Stimulated activated CD4-positive, alpha-beta T cell treated with anti-CD3 and anti-CD28 coated beads, Interleukin-1b, Interleukin-23, amount 100 ng/mL, for 48 hours (primary cell): ENCODE data around the gene SSBP3.

ENCODE experiments used
- DNase-seq: peaks from one replicate; pipeline ENCODE4 v3.0.0-alpha.2; 2020

The SSBP3 gene

DNA sequence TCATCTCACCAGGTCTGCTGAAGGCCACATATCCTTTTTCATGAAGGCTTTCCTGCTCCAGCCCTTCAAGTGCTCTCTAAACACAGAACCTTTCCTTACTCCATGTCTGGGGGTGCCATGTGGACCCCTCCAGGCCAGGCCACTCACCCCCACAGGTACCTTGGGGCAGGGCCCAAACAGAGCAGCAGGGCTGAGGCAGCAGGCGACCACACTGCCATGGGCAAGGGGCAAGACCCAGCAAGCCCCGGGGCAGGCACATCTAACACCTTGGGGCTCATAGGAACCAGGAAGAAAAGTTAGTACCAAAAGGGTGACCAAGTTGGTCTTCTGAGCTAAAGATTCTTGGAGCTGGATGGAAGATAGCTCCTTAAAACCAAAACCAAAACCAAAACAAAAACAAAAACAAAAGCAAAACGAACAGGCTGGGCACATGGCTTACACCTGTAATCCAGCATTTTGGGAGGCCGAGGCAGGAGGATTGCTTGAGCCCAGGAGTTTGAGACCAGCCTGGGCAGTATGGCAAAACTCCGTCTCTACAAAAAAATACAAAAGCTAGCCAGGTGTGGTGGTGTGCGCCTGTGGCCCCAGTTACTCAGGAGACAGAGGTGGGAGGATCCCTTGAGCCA lies 142.5 kb downstream of the SSBP3 start:
- DNase-seq: no peak

DNA sequence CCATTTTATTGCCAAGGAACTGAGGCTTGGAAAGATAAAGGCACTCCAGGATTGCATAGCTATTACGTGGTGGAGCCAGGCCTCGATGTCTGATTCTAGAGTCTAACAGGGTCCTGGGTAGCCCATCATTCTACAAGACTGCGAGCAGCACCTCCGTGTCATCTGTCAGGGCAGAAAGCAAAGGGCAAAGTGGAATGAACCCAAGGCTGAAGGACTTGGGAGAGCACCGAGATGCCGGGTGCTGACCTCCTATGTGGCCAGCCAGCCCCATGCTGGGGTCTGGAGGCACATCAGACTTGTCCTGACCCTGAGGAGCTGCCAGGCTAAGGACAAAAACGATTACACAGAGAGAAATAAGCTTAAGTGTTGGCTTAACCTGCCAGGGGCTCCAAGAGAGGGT lies 143.9 kb downstream of the SSBP3 start:
- no peak for DNase-seq

DNA sequence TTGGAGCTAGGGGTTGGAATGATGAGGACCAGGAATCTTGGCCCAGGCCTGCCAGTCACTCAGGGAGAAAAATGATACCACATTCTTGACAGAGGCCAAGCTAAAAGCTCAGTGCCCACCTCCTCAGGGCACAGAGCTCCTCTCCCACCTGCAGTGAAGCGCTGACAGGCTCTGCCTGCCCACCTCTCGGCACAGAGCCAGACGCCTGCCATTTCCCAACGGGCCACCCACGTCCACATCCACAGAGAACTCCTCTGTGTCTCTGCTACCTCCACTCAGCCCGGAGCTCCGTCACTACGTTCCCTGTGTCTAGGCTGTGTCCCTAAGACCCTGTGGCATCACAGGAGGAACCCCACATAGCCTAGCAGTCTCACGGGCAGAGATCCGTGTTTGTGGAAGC lies 145.4 kb downstream of the SSBP3 start:
- DNase-seq: no peak

DNA sequence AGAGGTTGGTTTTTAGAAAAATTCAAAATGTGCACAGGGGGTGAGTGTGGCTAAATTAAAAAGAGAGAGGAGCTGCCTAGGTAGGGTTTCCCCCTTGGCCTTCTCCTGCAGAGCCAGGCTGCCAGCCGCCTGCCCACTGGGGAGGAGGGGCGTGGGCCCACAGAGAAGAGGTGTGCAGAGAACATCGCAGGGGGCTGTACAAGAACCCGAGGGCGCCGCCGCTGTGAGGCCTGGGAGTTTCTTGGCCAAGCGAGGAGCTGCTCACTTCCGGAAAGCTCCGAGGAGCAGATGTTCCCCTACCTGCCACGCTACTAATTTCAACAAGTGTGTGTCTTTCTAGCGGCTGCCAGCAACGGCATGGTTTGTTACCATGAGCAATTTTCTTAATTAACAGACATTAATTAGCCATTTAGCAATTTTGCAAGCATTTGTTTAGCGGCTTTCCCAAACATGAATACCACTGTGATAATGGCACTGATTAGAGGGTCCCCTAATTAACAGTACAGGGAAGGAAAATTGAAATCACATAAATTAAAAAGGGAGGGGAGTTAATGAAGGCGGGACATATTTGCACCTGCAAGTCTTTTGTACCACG lies 146.6 kb downstream of the SSBP3 start:
- DNase-seq: no peak

DNA sequence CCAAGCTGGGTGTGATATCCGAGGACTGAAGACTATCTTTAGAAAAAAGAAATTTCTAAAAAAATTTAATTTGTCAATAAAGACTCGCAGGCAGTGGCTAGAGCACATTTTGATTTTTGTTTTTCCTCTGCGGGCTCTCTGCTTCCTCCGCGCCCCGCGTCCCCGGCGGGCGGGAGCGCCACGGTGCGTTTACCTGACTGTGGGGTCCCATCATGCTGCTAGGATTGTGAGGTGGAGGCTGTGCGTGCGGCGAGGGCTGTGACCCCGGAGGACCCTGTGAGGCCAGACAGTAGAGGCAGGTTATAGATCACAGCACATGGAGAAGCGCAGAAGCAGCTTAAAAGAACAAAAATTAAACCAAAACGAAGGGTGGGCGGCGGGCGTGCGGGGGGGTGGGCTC lies 148.3 kb downstream of the SSBP3 start:
- no peak for DNase-seq

DNA sequence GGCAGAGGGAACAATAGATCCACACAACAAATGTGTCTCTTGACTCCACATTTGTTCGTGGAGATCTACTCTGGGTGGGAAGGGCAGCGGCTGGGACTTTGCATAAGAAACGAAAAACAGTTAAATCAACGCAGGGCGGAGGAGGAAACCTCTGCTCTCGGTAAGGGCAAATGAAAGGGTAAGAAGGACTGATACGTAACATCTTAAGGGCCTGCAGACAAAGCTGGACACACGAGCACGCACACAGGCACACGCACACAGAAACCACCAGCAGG lies 148.9 kb downstream of the SSBP3 start:
- no peak for DNase-seq

DNA sequence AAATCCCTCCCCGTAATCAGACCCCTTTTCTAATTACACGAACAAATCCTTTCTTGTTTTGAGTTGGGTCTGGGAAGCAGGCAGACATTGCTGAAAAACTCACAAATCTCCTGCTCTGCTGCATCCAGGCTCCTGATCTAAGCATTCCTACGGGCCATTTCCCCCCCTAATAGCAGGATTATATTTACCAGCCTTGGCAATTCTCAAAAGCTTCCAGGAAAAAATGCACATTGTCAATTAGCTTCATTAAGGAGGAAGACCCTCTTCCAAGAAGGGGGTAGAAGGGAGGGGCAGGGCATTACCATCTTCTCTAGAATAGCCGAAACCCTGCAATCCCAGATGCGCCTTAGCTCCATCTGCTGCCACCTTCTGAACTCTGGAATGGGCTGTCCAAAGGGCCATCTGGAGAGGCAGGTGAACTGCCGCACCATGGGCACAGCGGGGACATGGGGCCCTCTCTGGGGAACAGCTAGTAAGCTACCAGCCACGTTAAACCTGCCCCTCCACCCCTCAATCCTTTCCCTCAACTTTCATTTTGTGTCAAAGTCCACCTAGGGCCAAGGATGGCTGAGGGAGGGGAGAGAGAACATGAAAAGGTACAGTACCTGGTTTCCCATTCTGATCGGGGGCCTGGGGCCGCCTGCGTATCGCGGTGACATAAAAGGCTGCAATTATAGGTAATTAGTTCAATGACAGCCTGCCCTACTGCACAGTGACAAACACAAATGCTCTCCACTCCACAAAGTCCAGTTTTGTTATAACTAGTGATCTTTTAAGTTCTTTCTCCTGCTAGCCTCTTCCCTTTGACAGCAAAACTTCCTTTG lies 149.5 kb downstream of the SSBP3 start:
- DNase-seq: no peak

DNA sequence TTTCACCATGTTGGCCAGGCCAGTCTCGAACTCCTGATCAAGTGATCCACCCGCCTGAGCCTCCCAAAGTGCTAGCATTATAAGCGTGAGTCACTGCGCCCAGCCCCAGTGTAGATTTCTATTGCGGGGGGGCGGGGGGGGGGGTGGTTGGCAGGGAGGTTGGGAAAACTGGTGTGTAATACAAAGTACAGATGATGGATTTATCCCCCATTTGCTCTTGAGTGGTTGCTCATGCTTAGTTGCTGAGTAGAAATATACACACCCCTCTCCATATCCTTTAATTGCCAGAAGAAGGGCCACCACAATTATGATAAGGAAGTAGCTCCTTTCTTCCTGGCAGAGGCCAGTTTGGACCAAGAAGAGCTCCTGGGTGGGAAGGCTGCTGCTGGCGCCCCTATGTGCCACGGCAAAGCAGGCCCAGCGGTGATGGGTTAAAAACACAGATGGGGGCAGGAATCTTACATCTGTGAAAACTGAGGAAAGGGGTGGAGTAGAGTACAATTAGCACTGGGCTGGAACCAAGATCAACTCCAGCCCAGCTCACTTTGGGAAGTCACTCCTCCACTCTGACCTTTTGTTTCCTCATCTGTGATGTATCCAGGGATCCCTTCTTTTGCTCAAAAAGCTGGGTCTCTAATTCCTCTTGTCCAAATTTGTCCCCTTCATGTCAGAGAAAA lies 151.0 kb downstream of the SSBP3 start:
- no peak for DNase-seq

DNA sequence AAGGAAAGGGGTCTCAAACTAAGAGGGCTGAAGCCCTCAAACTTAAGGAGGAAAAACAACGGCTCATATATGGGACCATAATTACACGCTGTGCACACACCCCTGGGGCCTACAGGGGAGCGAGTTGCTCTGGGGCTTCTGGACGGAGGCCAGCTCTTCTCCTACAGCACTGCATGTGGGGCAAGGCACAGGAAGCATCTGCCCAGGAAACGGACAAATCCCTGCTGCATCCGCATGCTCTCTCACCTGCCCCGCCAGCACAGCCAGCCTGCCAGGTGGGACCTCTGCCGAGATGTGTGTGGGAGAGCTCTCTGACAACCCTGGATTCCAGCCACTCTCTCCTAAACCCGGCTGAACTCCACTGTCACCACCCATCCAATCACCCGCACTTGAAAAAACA lies 152.1 kb downstream of the SSBP3 start:
- no peak for DNase-seq

DNA sequence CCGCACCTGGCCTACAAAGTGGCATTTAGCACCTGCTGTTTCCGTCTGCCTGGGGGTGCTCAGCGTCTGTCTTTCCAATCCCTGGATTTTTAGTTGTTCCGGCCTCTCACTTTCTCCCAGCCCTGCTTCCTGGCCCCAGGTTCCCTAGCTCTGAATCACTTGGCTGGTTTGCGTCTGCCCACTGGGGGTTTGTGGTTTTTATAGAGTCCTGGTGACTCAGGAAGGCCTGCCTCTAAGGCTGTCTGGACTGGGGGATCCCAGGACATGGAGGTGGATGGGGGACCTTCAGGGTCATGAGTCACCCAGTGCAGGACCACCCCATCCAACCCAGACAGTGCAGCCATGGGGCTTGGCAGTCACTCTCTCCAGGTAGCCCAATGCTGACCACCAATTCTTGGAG lies 152.7 kb downstream of the SSBP3 start:
- no peak for DNase-seq

DNA sequence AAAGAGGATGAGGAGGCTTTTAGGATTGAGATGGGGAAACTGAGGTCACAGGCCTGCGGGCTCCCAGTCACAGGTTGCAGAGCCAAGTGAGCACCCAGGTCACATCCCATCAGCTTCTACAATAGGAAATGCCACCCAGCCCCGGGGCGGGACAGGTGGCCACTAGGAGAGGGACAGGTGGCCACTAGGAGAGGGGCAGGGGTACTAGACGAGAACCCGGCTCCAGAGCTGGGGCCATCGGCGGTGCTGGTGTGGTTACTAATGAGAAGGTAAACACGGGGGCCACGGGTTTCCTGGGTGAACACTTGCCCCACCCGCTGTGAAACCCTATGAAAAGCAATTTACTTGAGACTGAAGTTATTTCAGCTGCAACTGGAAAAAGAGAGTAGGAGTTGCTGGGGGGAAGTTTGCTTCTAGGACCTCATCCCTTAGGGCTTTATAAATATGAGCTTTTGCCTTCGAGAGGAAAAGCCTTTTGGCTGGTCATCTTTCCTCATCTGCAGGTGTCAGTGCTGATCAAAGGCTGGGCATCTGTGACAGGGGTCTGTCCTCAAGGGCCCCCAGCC lies 153.7 kb downstream of the SSBP3 start:
- no peak for DNase-seq

DNA sequence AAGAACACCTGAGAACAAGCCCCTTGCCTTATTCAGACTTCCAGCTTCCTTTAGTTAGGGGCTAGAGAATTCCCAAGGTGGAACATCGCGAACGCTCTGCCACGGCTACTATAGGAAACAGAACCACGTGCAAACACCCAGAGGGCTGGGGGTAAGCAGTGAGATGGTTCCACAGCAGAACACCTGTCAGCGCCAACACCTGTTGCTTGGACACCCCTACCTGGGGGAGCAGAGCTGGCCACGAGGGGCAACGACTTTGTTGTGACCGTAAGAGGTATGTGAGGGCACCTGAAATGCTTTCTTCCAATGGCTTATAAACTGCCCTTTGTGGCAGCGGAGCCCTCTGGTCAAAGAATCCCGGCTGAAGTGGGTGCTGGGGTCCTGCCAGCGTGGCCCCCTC lies 155.5 kb downstream of the SSBP3 start:
- no peak for DNase-seq

DNA sequence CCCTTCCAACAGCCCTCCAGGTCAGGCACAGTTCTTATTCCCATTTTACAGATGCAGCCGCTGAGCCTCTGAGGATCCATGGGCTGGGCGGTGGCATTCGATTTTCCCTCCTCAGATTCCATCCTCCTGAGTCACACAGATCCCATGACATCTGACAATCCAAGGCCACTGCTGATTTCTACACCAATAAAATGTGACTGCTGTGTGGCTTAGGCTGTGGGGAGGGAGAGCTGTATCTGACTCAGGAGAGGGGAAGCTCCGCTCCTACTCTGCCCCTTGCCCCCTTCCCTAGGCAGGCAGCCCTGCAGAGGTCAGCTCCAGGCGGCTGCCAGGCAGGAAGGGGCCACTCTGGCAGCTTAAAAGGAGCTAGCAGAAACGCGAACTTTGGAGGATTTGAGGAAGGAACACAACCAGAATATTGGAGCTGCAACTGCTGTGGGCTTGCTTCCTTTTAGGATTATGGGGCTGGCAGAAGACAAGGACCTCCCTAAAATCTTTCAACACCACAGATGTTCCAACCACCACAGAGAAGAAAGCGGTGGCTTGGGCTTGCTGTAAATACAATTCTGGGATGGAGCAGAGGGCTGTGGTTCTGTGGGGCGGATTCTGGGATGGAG lies 156.3 kb downstream of the SSBP3 start:
- no peak for DNase-seq

DNA sequence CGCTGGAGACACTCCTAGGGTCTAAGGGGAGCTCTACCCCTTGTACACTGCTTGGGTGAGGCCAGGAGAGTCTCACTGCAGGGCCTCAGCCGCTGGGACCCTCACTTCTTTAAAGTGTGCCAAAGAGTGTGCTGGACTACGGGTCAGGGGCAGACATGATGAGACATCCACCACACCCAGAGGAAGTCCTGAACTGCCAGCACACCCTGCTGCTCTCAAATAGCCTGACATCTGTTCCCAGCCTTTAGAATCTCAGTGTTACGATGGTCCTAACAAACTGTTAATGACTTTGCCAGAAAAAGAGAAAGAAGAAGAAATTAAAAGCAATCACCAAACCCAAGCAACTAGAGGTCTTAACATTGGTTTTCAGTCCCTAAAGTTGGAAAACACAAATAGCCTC lies 157.2 kb downstream of the SSBP3 start:
- no peak for DNase-seq

DNA sequence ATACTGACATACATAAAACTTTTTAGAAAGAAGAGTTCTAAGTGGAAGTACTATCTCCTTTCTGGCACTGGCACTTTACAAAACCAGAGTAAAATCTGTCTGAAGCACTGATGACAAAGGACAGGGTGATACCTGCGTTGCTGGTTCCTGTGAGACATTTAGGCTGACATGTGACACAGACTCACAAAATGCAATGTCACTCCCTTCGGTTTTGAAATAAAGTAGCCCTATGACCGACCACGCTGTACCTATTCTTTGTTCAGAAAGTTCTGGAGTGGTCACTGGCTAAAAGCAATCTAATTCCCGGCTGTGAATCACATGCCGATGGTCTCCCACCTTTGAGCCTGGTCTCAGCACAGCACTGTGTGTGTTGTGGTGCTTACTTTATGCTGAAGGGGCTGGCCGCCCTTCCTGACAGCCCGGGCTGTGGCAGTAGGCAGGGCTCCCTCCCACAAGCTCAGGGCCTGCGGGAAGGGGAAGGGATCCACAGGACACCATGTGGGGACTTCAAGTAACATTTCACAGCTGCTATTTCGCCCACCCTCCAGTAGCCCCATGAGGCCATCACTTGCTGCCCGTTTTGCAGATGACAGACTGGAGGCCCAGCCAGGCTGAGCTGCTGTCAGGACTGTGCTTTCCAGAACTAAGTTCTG lies 158.2 kb downstream of the SSBP3 start:
- no peak for DNase-seq

DNA sequence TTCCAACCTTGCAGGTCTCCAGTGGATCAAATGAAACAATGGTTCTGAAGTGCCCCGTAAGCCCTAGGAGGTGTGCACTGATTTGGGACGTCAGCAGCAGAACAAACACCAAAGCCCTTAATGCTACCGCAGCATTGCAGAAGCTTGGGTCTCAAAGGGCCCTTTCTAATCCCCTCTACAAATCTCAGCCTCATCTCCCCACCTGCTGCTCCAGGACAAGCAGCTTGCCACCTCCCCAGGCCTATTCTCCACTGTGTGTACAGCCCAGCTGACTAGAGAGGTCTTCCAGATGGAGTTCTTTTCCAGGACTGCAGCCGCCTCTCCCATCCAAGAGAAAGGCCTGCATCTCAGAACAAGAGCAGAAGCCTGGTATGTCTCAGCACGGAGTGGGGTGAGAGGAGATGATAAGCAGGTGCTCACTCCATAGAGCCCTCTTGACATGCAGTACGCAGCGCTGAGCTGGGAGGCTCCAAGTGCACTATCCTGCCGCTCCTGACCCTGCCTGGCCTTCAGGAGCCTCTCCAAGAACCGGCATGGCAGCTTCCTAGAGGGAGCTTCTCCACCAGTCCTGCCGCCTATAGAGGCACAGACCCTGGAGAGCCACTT lies 160.0 kb downstream of the SSBP3 start:
- no peak for DNase-seq

DNA sequence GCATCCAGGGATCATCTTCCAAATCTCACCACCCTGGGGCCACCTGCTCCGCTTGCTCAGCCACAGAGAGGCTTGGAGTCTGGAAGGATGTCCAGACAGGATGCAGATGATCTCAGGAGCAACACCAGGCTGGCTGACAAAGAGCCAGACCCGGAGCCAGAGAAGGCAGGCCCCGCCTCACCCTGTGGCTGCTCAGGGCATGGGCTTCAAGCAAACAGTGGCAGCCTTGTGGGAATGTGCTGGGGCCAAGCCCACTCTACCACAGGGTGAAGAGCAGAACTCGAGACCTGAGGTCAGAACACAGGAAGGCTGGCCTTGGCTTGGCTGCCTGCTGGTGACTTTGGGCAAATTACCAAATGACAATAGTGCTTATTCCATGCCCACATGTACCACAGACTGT lies 160.7 kb downstream of the SSBP3 start:
- no peak for DNase-seq

DNA sequence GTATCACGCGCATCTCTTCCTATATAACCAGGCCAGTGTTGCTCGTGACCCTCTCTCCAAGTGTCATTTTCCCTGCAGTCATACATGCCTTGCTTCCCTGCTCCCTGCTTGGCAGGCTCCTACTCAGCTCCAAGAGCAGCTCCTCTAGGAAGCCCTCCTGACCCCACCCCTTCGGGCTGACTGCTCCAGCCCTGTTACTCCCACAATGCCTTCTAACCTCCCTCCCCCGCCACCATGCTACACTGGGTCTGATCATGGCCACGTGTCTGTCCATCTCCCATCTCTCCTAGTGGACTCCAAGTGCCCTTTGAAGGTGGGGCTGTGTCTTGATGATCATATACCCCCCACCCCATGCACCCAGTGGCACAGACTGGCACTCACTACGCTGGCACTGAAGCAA lies 161.5 kb downstream of the SSBP3 start:
- DNase-seq: no peak

DNA sequence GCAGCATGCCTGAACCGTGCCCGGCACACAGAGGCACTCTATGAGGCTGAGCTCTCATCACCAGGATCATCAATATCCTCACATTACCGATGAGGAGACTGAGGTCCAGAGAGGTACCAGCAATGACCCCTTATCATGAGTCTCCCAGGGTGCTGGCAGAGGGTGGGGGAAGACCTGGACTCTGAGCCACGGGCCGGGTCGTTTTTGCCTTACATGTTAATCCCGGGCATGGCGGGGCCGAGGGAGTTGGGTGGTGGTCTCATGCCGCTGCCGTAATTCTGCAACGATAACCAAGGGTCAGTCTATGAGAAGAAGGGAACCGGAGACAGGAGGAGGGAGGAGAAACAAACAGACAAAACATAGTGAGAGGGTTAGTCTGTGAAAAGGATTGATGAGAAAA lies 163.2 kb downstream of the SSBP3 start:
- no peak for DNase-seq

DNA sequence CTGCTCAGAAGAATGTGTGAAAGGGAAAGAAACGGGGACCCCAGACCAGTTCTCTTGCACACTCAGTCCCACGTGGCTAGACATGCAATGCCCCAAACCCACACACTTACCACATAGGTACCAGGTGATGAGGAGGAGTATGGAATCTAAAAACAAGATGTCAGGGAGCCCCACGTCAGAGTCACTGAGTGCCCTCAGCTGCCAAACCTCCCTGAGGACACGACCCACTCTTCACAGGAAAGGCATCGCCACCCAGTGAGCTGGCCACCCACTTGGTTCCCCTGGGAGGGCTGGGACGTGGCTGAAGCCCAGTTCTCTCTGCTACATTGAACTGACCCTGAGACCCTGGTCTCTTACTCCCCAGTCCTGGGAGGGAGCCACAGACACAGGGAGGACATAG lies 164.8 kb downstream of the SSBP3 start:
- DNase-seq: no peak

DNA sequence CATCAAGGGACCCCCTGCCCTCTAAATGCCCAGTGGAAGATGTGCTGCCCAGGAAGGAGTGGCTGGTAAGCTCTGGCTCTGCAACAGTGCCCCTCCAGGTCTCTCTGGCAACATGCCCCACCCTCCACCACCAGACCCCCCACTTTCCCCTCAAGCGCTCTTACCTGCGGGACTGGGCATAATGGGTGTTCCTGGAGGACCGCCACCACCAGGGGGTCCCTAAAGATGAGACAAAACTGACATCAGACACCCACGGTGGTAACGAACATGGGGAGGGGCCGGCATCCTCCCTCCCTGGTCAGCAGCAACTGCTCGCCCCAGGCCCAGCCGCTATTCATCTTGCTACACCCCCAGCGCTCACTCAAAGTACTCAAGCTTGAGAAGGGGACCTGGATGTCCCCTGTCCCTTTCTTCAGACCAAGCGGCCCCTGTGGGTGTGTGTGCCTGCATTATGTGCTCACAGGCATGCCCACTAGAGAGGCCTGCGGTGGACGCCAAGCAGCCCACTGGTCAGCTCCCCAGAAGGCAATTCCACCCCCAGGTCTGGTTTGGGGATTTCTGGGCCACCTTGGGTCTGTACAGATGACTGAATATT lies 165.4 kb downstream of the SSBP3 start:
- DNase-seq: no peak

DNA sequence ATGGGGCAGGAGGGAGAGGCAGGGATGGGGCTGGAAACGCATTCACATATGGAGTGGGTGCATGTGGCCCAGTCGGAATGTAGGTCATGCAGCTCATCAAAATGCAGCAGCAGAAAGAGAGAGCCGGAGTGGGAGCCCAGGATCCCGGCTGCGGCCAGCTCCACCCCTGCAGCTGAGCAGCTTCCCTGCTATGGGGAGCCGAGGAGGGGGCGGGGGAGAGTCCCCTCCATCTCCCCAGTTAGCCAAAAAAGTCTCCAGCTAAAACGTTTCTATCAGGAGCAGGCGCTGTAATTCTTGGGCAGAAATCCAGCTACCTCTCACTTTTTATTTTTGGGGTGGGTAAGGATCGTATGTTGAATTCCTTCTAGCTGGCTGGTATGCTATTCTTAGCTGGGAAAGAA lies 166.6 kb downstream of the SSBP3 start:
- DNase-seq: no peak
